Lower leg skin (tissue), 3 donors: ENCODE data around the gene DNMT3A.

Experiments used
- CTCF ChIP-seq, 3 donors: fragments of 450-650 bp; IDR thresholded peaks; one replicate each; pipeline ENCODE4 v1.5.1; 2016; ENCODE audit warnings: antibody characterized with exemption in 3 of 3, mild to moderate bottlenecking in 3 of 3, moderate library complexity in 2 of 3
- POLR2A ChIP-seq, 2 donors: fragments of 450-650 bp; IDR thresholded peaks; one replicate each; pipeline ENCODE4 v1.6.1; 2016 to 2017; ENCODE audit warnings: antibody characterized with exemption in 2 of 2, mild to moderate bottlenecking in 1 of 2, moderate library complexity in 1 of 2

GRCh38 chr2:25190536-25190935 is 151.2 kb downstream of the DNMT3A start:
- TF ChIP-seq POLR2A (IDR thresholded peaks at IDR 0.05), result no peak
- no peak for TF ChIP-seq CTCF (IDR thresholded peaks at IDR 0.05)
